Gastrocnemius medialis (tissue), 4 donors: ENCODE data around the gene OR51L1.

ENCODE experiments used
- POLR2A ChIP-seq, 2 donors: fragments of 450-650 bp; IDR thresholded peaks; one replicate each; pipeline ENCODE4 v1.6.1; 2017; ENCODE audit warnings: antibody characterized with exemption in 2 of 2, mild to moderate bottlenecking in 2 of 2, moderate library complexity in 2 of 2
- TF ChIP-seq, protein P1 (sequence below), 5 experiments: fragments of 450-650 bp in 3 of 5; fragments of 200-600 bp in 2 of 5; sonication (generic) in 2 of 5; IDR thresholded peaks in 4 of 5; conservative IDR thresholded peaks in 1 of 5; 1 replicate in 4 of 5; 2 replicates in 1 of 5; pipeline ENCODE4 v1.5.1; 2016 to 2019; ENCODE audit warnings: antibody characterized with exemption in 5 of 5, mild to moderate bottlenecking in 3 of 5, moderate library complexity in 3 of 5

DNA sequence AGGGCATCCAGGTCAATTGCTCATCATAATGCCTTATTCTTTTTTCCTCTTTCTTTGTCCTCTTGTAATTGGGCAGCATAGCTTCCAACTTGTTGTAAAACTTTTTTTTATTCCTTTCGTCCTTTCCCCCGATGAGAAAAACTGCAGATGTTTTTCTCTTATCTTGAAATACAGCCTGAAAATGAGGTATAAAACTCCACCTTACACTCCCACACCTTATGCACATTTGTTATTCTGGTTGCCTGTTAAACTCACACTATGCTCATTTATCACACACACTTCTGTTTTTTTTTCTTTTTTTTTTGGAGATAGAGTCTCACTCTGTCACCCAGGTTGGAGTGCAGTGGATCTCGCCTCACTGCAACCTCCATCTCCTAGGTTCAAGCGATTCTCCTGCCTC lies 37.3 kb upstream of the OR51L1 start:
- TF ChIP-seq, protein P1, sequence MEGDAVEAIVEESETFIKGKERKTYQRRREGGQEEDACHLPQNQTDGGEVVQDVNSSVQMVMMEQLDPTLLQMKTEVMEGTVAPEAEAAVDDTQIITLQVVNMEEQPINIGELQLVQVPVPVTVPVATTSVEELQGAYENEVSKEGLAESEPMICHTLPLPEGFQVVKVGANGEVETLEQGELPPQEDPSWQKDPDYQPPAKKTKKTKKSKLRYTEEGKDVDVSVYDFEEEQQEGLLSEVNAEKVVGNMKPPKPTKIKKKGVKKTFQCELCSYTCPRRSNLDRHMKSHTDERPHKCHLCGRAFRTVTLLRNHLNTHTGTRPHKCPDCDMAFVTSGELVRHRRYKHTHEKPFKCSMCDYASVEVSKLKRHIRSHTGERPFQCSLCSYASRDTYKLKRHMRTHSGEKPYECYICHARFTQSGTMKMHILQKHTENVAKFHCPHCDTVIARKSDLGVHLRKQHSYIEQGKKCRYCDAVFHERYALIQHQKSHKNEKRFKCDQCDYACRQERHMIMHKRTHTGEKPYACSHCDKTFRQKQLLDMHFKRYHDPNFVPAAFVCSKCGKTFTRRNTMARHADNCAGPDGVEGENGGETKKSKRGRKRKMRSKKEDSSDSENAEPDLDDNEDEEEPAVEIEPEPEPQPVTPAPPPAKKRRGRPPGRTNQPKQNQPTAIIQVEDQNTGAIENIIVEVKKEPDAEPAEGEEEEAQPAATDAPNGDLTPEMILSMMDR (IDR thresholded peaks at IDR 0.05 in 4 of 5, conservative IDR thresholded peaks at IDR 0.05 in 1 of 5): no peak
- TF ChIP-seq POLR2A (IDR thresholded peaks at IDR 0.05): no peak
